IMR-90 (cell line): ENCODE data around the gene TTC23L. TPM values are rescaled to one million over a fixed set of nuclear protein-coding genes. Genes with fewer than 3 reads are reported as not detected.
A peak's percentile ranks its signal among the peaks of the same experiment; 100 is the strongest.

Source experiments
- ATAC-seq: fragments of 200-7000 bp; cut with Tn5 transposase; 2 replicates; pipeline ENCODE4 v1.9.1; 2020; ENCODE audit warnings: low read depth, mild to moderate bottlenecking, moderate library complexity
- BruUV-seq: library from RNA; stranded (reverse); fragments of 400-500 nt; replicated peaks from 2 replicates; lab custom pipeline; 2021; lab: Mats Ljungman, UMichigan
- CTCF ChIA-PET: fragments of 300-600 bp; formaldehyde crosslinking; extraction: SDS; loops from one replicate; lab custom pipeline; 2021; ENCODE audit warnings: antibody characterized with exemption; lab: Yijun Ruan, JAX
- POLR2A ChIA-PET: fragments of 300-600 bp; sonication (Branson Sonifier 250); formaldehyde crosslinking; loops from one replicate; lab custom pipeline; 2022; ENCODE audit warnings: antibody characterized with exemption; ENCODE audit not compliant: unreplicated experiment; lab: Charles Lee
- DNase-seq: peaks from one replicate; pipeline ENCODE4 v3.0.0; 2013
- H2AFZ ChIP-seq: replicated peaks from 2 replicates; pipeline ENCODE3; 2013; ENCODE audit warnings: low read length, mild to moderate bottlenecking; ENCODE audit not compliant: poor library complexity
- H2AK5ac ChIP-seq: 2 replicates; pipeline ENCODE4 v1.6.1; 2013; ENCODE audit warnings: low read depth, low read length, inconsistent platforms
- H2AK9ac ChIP-seq: replicated peaks from 2 replicates; pipeline ENCODE3; 2013; ENCODE audit warnings: mild to moderate bottlenecking, low read depth, low read length, moderate library complexity; ENCODE audit not compliant: poor library complexity
- H2BK120ac ChIP-seq: 2 replicates; pipeline ENCODE4 v1.6.1; 2013; ENCODE audit warnings: low read depth, low read length, inconsistent platforms
- H2BK15ac ChIP-seq: 3 replicates; pipeline ENCODE4 v1.6.1; 2013; ENCODE audit warnings: low read depth, low read length, inconsistent platforms
- H2BK20ac ChIP-seq: 2 replicates; pipeline ENCODE4 v1.6.1; 2013; ENCODE audit warnings: low read depth, mild to moderate bottlenecking, inconsistent platforms, low read length, moderate library complexity
- H2BK5ac ChIP-seq: 2 replicates; pipeline ENCODE4 v1.6.1; 2013; ENCODE audit warnings: mild to moderate bottlenecking, low read depth, low read length, inconsistent platforms; ENCODE audit not compliant: poor library complexity, severe bottlenecking
- H3K14ac ChIP-seq: replicated peaks from 2 replicates; pipeline ENCODE4 v1.6.1; 2013; ENCODE audit warnings: low read depth, low read length, inconsistent platforms
- H3K18ac ChIP-seq: 2 replicates; pipeline ENCODE4 v1.6.1; 2013; ENCODE audit warnings: low read depth, low read length, control low read depth
- H3K23ac ChIP-seq: 2 replicates; pipeline ENCODE4 v1.6.1; 2013; ENCODE audit warnings: low read depth, low read length, inconsistent platforms
- H3K27ac ChIP-seq: 2 replicates; pipeline ENCODE4 v1.5.1; 2013; ENCODE audit warnings: mild to moderate bottlenecking, control low read depth, low read length; ENCODE audit not compliant: insufficient read depth
- H3K27me3 ChIP-seq: 2 replicates; pipeline ENCODE4 v1.6.1; 2013; ENCODE audit warnings: low read length; ENCODE audit not compliant: control insufficient read depth, insufficient read depth
- H3K36me3 ChIP-seq: 2 replicates; pipeline ENCODE4 v1.6.1; 2013; ENCODE audit warnings: low read length, mixed read lengths; ENCODE audit not compliant: control insufficient read depth, insufficient read depth
- H3K4ac ChIP-seq: 2 replicates; pipeline ENCODE4 v1.6.1; 2013; ENCODE audit warnings: low read depth, low read length, inconsistent platforms
- H3K4me1 ChIP-seq: 2 replicates; pipeline ENCODE4 v1.6.1; 2013; ENCODE audit warnings: low read length, mixed read lengths; ENCODE audit not compliant: control insufficient read depth, insufficient read depth
- H3K4me2 ChIP-seq: 2 replicates; pipeline ENCODE4 v1.6.1; 2013; ENCODE audit warnings: low read depth, mild to moderate bottlenecking, control low read depth, low read length, moderate library complexity
- H3K4me3 ChIP-seq: 2 replicates; pipeline ENCODE4 v1.5.1; 2013; ENCODE audit warnings: low read depth, mild to moderate bottlenecking, control low read depth, low read length, moderate library complexity; ENCODE audit not compliant: insufficient read depth
- H3K56ac ChIP-seq: 2 replicates; pipeline ENCODE4 v1.6.1; 2013; ENCODE audit warnings: low read length, inconsistent platforms; ENCODE audit not compliant: insufficient read depth; ENCODE audit errors: extremely low read depth
- H3K79me1 ChIP-seq, 2 experiments: 2 replicates each; pipeline ENCODE4 v1.6.1; 2013; ENCODE audit warnings: low read length in 2 of 2, inconsistent platforms in 1 of 2, low read depth in 1 of 2
- H3K9ac ChIP-seq: 2 replicates; pipeline ENCODE4 v1.6.1; 2013; ENCODE audit warnings: low read depth, low read length, control low read depth
- H3K9me1 ChIP-seq: 2 replicates; pipeline ENCODE4 v1.6.1; 2013; ENCODE audit warnings: low read length, inconsistent platforms; ENCODE audit not compliant: insufficient read depth
- H3K9me3 ChIP-seq: 2 replicates; pipeline ENCODE4 v1.6.1; 2013; ENCODE audit warnings: low read length; ENCODE audit not compliant: control insufficient read depth, insufficient read depth
- H4K20me1 ChIP-seq: 2 replicates; pipeline ENCODE4 v1.6.1; 2013; ENCODE audit warnings: low read length, inconsistent platforms; ENCODE audit not compliant: insufficient read depth
- H4K5ac ChIP-seq: 2 replicates; pipeline ENCODE4 v1.6.1; 2013; ENCODE audit warnings: mild to moderate bottlenecking, low read depth, low read length, control low read depth
- H4K8ac ChIP-seq, 2 experiments: 2 replicates each; pipeline ENCODE4 v1.6.1; 2013; ENCODE audit warnings: low read depth in 2 of 2, low read length in 2 of 2, control low read depth in 1 of 2, inconsistent platforms in 1 of 2
- H4K91ac ChIP-seq: 2 replicates; pipeline ENCODE4 v1.6.1; 2013; ENCODE audit warnings: low read depth, low read length, inconsistent platforms; ENCODE audit not compliant: insufficient read depth
- BHLHE40 ChIP-seq: fragments of 150-350 bp; IDR thresholded peaks from 2 replicates; pipeline ENCODE4 v1.6.1; 2016; ENCODE audit warnings: mild to moderate bottlenecking, low read depth, low read length
- CEBPB ChIP-seq: IDR thresholded peaks from 2 replicates; pipeline ENCODE4 v1.6.1; 2012; ENCODE audit warnings: low read depth, low read length, improper control_type of control experiment
- CHD1 ChIP-seq: IDR thresholded peaks from 2 replicates; pipeline ENCODE4 v1.6.1; 2012; ENCODE audit warnings: low read depth, low read length, improper control_type of control experiment
- FOS ChIP-seq: fragments of 150-350 bp; IDR thresholded peaks from 2 replicates; pipeline ENCODE4 v1.6.1; 2016; ENCODE audit warnings: low read depth, low read length
- MAFK ChIP-seq: IDR thresholded peaks from 2 replicates; pipeline ENCODE4 v1.6.1; 2012; ENCODE audit warnings: low read depth, low read length, improper control_type of control experiment
- MXI1 ChIP-seq: IDR thresholded peaks from 2 replicates; pipeline ENCODE4 v1.6.1; 2012; ENCODE audit warnings: low read depth, mild to moderate bottlenecking, low read length, moderate library complexity, borderline replicate concordance
- RCOR1 ChIP-seq: IDR thresholded peaks from 2 replicates; pipeline ENCODE4 v1.6.1; 2012; ENCODE audit warnings: mild to moderate bottlenecking, low read length, improper control_type of control experiment; ENCODE audit not compliant: insufficient replicate concordance
- RFX5 ChIP-seq: IDR thresholded peaks from 2 replicates; pipeline ENCODE4 v1.8.0; 2012; ENCODE audit warnings: low read depth, mild to moderate bottlenecking, low read length, moderate library complexity
- USF2 ChIP-seq: fragments of 150-350 bp; IDR thresholded peaks from 2 replicates; pipeline ENCODE4 v1.6.1; 2017; ENCODE audit warnings: mild to moderate bottlenecking, antibody characterized with exemption, low read length, low read depth
- WGBS, 2 experiments: methylation state at CpG; one replicate each; pipeline versions ENCODE4 v1.1.5 to v1.1.7; 2013; ENCODE audit warnings: missing lambda C conversion rate in 2 of 2; ENCODE audit not compliant: insufficient read length in 1 of 2; ENCODE audit errors: extremely low coverage in 2 of 2; 5-methylcytosine and 5-hydroxymethylcytosine counted together
- dilution Hi-C: fragments of 300-500 bp; cut with HindIII; formaldehyde crosslinking; loops from one replicate; pipeline ENCODE4 v1.14.3; 2018; ENCODE audit warnings: low sequenced_read_pairs; ENCODE audit not compliant: unreplicated experiment
- in situ Hi-C: fragments of 300-500 bp; cut with MboI; formaldehyde crosslinking; loops from 3 replicates; pipeline ENCODE4 v1.14.3; 2019; ENCODE audit warnings: low sequenced_read_pairs, inconsistent platforms, mixed read lengths
- intact Hi-C: fragments of 100-400 bp; cut with micrococcal nuclease; formaldehyde crosslinking; loops from 2 replicates; pipeline ENCODE4 v1.10.0; 2022
- polyA plus RNA-seq, 3 experiments: library from polyadenylated mRNA; depleted of rRNA; stranded (reverse); fragments of >200 nt; gene quantifications; 2 replicates each; pipeline ENCODE4 v1.2.3, GENCODE V29; 2012; ENCODE audit warnings: low replicate concordance in 1 of 3
- total RNA-seq: library from RNA; depleted of rRNA; stranded (reverse); fragments of >200 nt; gene quantifications from 2 replicates; pipeline ENCODE4 v1.2.3, GENCODE V29; 2012
- TF ChIP-seq, protein P1 (sequence below): conservative IDR thresholded peaks from 2 replicates; pipeline ENCODE4 v1.5.1; 2012; ENCODE audit warnings: mild to moderate bottlenecking, low read depth, low read length, improper control_type of control experiment

The TTC23L gene
- total and polyA plus RNA-seq, 2 of the 4 experiments (the other 2 are of a cell fraction), result under 0.01 TPM; not detected in 1

- H3K27ac ChIP-seq, result no peak overlapping the region
- H3K9ac ChIP-seq, result no peak overlapping the region
- H4K5ac ChIP-seq, result no peak overlapping the region
- H3K4me2 ChIP-seq, result no peak overlapping the region
- H3K9me3 ChIP-seq, result no peaks in the 10 kb centered on the region
- ChIA-PET POLR2A (no interaction called here), CTCF (interaction anchor here (2.1 kb wide), 1 partner anchor 406 kb away, joined by 7 read pairs; no protein-coding TSS in a partner anchor)
- 0 out of 2 replicates have a peak, but pooled peaks cover 3% of the 10 kb centered on the region for H3K36me3 ChIP-seq
- no peak overlapping the region for H2BK120ac ChIP-seq
- no peak overlapping the region for H2BK20ac ChIP-seq
- ATAC-seq, result no peak
- no peak overlapping the region for H3K4me3 ChIP-seq
- H4K8ac ChIP-seq, result no peak overlapping the region
- no peak overlapping the region for H3K56ac ChIP-seq
- BruUV-seq, result no TSS peak
- no peak overlapping the region for H2AK9ac ChIP-seq
- H4K20me1 ChIP-seq, result no peaks in the 10 kb centered on the region
- TF ChIP-seq USF2 (no peak), FOS (no peak), MXI1 (no peak), RCOR1 (no peak), MAFK (no peak), CHD1 (no peak), RFX5 (no peak), CEBPB (no peak), BHLHE40 (no peak)
- TF ChIP-seq, protein P1, sequence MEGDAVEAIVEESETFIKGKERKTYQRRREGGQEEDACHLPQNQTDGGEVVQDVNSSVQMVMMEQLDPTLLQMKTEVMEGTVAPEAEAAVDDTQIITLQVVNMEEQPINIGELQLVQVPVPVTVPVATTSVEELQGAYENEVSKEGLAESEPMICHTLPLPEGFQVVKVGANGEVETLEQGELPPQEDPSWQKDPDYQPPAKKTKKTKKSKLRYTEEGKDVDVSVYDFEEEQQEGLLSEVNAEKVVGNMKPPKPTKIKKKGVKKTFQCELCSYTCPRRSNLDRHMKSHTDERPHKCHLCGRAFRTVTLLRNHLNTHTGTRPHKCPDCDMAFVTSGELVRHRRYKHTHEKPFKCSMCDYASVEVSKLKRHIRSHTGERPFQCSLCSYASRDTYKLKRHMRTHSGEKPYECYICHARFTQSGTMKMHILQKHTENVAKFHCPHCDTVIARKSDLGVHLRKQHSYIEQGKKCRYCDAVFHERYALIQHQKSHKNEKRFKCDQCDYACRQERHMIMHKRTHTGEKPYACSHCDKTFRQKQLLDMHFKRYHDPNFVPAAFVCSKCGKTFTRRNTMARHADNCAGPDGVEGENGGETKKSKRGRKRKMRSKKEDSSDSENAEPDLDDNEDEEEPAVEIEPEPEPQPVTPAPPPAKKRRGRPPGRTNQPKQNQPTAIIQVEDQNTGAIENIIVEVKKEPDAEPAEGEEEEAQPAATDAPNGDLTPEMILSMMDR, result no peak
- dilution Hi-C loops (no loop called here), intact Hi-C loops (no loop called here), in situ Hi-C loops (loop anchor here (5.0 to 25.0 kb wide), 2 partner anchors 415 to 905 kb away; partner anchors contain the start of gene SLC45A2)
- no peak overlapping the region for H2AK5ac ChIP-seq
- H3K23ac ChIP-seq, result no peak overlapping the region
- no peak overlapping the region for H4K91ac ChIP-seq
- no peak overlapping the region for H3K4ac ChIP-seq
- H3K18ac ChIP-seq, result no peak overlapping the region
- no peaks in the 10 kb centered on the region for H3K4me1 ChIP-seq
- no CpG with 5 or more reads among the region's 5 CpGs for WGBS, 2 experiments
- H3K27me3 ChIP-seq, result peaks cover 2% of the 10 kb centered on the region; the same call in 1 of the 2 replicates
- no peaks in the 10 kb centered on the region for H3K79me1 ChIP-seq
- H3K9me1 ChIP-seq, result no peaks in the 10 kb centered on the region
- H2BK5ac ChIP-seq, result no peak overlapping the region
- peak; percentile 38 for DNase-seq
- no peak overlapping the region for H2AFZ ChIP-seq
- H2BK15ac ChIP-seq, result no peak overlapping the region
- no peak overlapping the region for H3K14ac ChIP-seq
Measured at GRCh38 chr5:34891981-34892380, 53.0 kb downstream of the TTC23L start.
